B cell (primary cell): ENCODE data around the gene DMRT1. TPM values are rescaled to one million over a fixed set of nuclear protein-coding genes. Genes with fewer than 3 reads are reported as not detected.
A peak's percentile ranks its signal among the peaks of the same experiment; 100 is the strongest.

ENCODE experiments used
- ATAC-seq: fragments of 200-7000 bp; cut with Tn5 transposase; one replicate; pipeline ENCODE4 v1.10.0; 2021; ENCODE audit warnings: low read depth, mild to moderate bottlenecking, moderate number of reproducible peaks, moderate library complexity
- CTCF ChIA-PET: fragments of 350-600 bp; sonication (Branson Sonifier 250); formaldehyde crosslinking; loops from one replicate; lab custom pipeline; 2021; ENCODE audit warnings: antibody characterized with exemption, inconsistent platforms; lab: Charles Lee
- POLR2A ChIA-PET: fragments of 350-600 bp; sonication (Branson Sonifier 250); formaldehyde crosslinking; loops from one replicate; lab custom pipeline; 2021; ENCODE audit warnings: antibody characterized with exemption; lab: Charles Lee
- DNase-seq: peaks from one replicate; pipeline ENCODE4 v3.0.0; 2013
- H2AFZ ChIP-seq: 2 replicates; pipeline ENCODE4 v1.6.1; 2012; ENCODE audit warnings: mild to moderate bottlenecking, low read depth, low read length; ENCODE audit not compliant: insufficient read depth, poor library complexity, severe bottlenecking
- H3K27ac ChIP-seq, 2 donors: 1 replicate in 1 of 2; 2 replicates in 1 of 2; pipeline ENCODE4 v1.5.1; 2012 to 2013; ENCODE audit warnings: low read length in 2 of 2, mild to moderate bottlenecking in 2 of 2, moderate library complexity in 1 of 2
- H3K27me3 ChIP-seq, 4 experiments: fragments of 200-600 bp in 1 of 4; sonication (generic) in 1 of 4; replicated peaks in 1 of 4; 1 replicate in 2 of 4; 2 replicates in 2 of 4; pipeline versions ENCODE4 v1.6.1 to v1.7.0; 2013 to 2016; ENCODE audit warnings: low read length in 3 of 4, mild to moderate bottlenecking in 2 of 4, mixed read lengths in 1 of 4, moderate library complexity in 1 of 4; ENCODE audit not compliant: insufficient read depth in 4 of 4, control insufficient read depth in 3 of 4; ENCODE audit errors: control extremely low read depth in 1 of 4
- H3K36me3 ChIP-seq, 2 experiments: replicated peaks in 1 of 2; 1 replicate in 1 of 2; 2 replicates in 1 of 2; pipeline versions ENCODE4 v1.6.1 to v1.7.1; 2013; ENCODE audit warnings: low read length in 1 of 2; ENCODE audit not compliant: insufficient read depth in 2 of 2, control insufficient read depth in 1 of 2; ENCODE audit errors: control extremely low read depth in 1 of 2, extremely low read depth in 1 of 2
- H3K4me1 ChIP-seq, 2 donors: fragments of 200-600 bp in 1 of 2; sonication (generic) in 1 of 2; 1 replicate in 1 of 2; 2 replicates in 1 of 2; pipeline versions ENCODE4 v1.5.1 to v1.6.1; 2013 to 2017; ENCODE audit warnings: low read length in 2 of 2; ENCODE audit not compliant: control insufficient read depth in 2 of 2, insufficient read depth in 2 of 2
- H3K4me2 ChIP-seq: replicated peaks from 2 replicates; pipeline ENCODE3; 2012; ENCODE audit warnings: mild to moderate bottlenecking, low read depth, low read length; ENCODE audit not compliant: poor library complexity, severe bottlenecking
- H3K4me3 ChIP-seq, 5 experiments: fragments of 200-600 bp in 1 of 5; sonication (generic) in 1 of 5; 1 replicate in 3 of 5; 2 replicates in 2 of 5; pipeline versions ENCODE4 v1.5.1 to v1.7.0; 2011 to 2016; ENCODE audit warnings: low read length in 4 of 5, mild to moderate bottlenecking in 4 of 5, low read depth in 2 of 5, control low read depth in 1 of 5, moderate library complexity in 1 of 5; ENCODE audit not compliant: insufficient read depth in 1 of 5; ENCODE audit errors: control extremely low read depth in 1 of 5, extremely low read depth in 1 of 5
- H3K79me2 ChIP-seq: fragments of 200-600 bp; sonication (generic); one replicate; pipeline ENCODE4 v1.6.0; 2016; ENCODE audit warnings: low read length; ENCODE audit not compliant: control insufficient read depth, insufficient read depth
- H3K9ac ChIP-seq: fragments of 200-600 bp; sonication (generic); 2 replicates; pipeline ENCODE4 v1.6.1; 2017; ENCODE audit warnings: mild to moderate bottlenecking, low read length, moderate library complexity
- H3K9me3 ChIP-seq, 3 donors: one replicate each; pipeline versions ENCODE4 v1.6.1 to v1.7.1; 2013; ENCODE audit warnings: low read length in 2 of 3; ENCODE audit not compliant: control insufficient read depth in 2 of 3, insufficient read depth in 1 of 3; ENCODE audit errors: control extremely low read depth in 1 of 3
- H4K20me1 ChIP-seq: 2 replicates; pipeline ENCODE4 v1.6.0; 2012; ENCODE audit warnings: mild to moderate bottlenecking, low read length; ENCODE audit not compliant: insufficient read depth, control insufficient read depth, poor library complexity, severe bottlenecking
- H3K27ac Mint-ChIP-seq: one replicate; pipeline ENCODE4 v1.8.0; 2021; ENCODE audit warnings: mixed read lengths
- H3K27me3 Mint-ChIP-seq: one replicate; pipeline ENCODE4 v1.8.0; 2021; ENCODE audit warnings: mixed read lengths
- H3K4me1 Mint-ChIP-seq: one replicate; pipeline ENCODE4 v1.8.0; 2021; ENCODE audit warnings: mixed read lengths
- H3K4me3 Mint-ChIP-seq: one replicate; pipeline ENCODE4 v1.8.0; 2021; ENCODE audit warnings: mixed read lengths
- H3K9me3 Mint-ChIP-seq: one replicate; pipeline ENCODE4 v1.8.0; 2022; ENCODE audit warnings: mixed read lengths; ENCODE audit not compliant: insufficient read depth
- EZH2 ChIP-seq: IDR thresholded peaks from 2 replicates; pipeline ENCODE4 v1.6.1; 2012; ENCODE audit warnings: borderline replicate concordance, low read depth, mild to moderate bottlenecking, moderate library complexity, low read length; ENCODE audit not compliant: insufficient read depth, poor library complexity, severe bottlenecking
- WGBS: methylation state at CpG from one replicate; pipeline ENCODE4 v1.1.5; 2013; ENCODE audit warnings: missing lambda C conversion rate; ENCODE audit not compliant: insufficient coverage; 5-methylcytosine and 5-hydroxymethylcytosine counted together
- intact Hi-C: fragments of 100-400 bp; cut with micrococcal nuclease; formaldehyde crosslinking; loops from one replicate; pipeline ENCODE4 v1.10.0; 2022
- polyA plus RNA-seq: library from polyadenylated mRNA; depleted of rRNA; stranded (reverse); fragments of >200 nt; gene quantifications from 2 replicates; pipeline ENCODE4 v1.2.3, GENCODE V29; 2012
- total RNA-seq, 2 donors: library from RNA; stranded (reverse); fragments of 120-200 nt in 1 of 2; gene quantifications; 1 replicate in 1 of 2; 2 replicates in 1 of 2; pipeline versions ENCODE4 v1.2.3 to v1.2.4, GENCODE V29; 2013 to 2022
- TF ChIP-seq, protein P1 (sequence below): fragments of 200-600 bp; IDR thresholded peaks from one replicate; pipeline ENCODE4 v1.8.0; 2022; ENCODE audit warnings: antibody characterized with exemption, mild to moderate bottlenecking

DMRT1 gene
- total and polyA plus RNA-seq, 2 donors (not counting 1 experiment from before 2014, with no cell fraction given) = not detected

GRCh38 chr9:899440-900184 lies 58.1 kb downstream of the DMRT1 start:
- no peak overlapping the region for H3K4me3 ChIP-seq
- Mint-ChIP-seq H3K9me3 (no peaks in the 10 kb centered on the region), H3K27me3 (peaks cover 18% of the 10 kb centered on the region), H3K4me3 (no peak overlapping the region), H3K27ac (no peak overlapping the region), H3K4me1 (peaks cover 11% of the 10 kb centered on the region)
- H2AFZ ChIP-seq = no peak overlapping the region
- no peaks in the 10 kb centered on the region for H3K36me3 ChIP-seq
- TF ChIP-seq, protein P1, sequence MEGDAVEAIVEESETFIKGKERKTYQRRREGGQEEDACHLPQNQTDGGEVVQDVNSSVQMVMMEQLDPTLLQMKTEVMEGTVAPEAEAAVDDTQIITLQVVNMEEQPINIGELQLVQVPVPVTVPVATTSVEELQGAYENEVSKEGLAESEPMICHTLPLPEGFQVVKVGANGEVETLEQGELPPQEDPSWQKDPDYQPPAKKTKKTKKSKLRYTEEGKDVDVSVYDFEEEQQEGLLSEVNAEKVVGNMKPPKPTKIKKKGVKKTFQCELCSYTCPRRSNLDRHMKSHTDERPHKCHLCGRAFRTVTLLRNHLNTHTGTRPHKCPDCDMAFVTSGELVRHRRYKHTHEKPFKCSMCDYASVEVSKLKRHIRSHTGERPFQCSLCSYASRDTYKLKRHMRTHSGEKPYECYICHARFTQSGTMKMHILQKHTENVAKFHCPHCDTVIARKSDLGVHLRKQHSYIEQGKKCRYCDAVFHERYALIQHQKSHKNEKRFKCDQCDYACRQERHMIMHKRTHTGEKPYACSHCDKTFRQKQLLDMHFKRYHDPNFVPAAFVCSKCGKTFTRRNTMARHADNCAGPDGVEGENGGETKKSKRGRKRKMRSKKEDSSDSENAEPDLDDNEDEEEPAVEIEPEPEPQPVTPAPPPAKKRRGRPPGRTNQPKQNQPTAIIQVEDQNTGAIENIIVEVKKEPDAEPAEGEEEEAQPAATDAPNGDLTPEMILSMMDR = no peak
- no peak for TF ChIP-seq EZH2
- H3K27me3 ChIP-seq = peaks cover 0 to 2% (median 0%) of the 10 kb centered on the region in 4 experiments
- POLR2A ChIA-PET = no interaction called here
- no peaks in the 10 kb centered on the region for H4K20me1 ChIP-seq
- intact Hi-C loops = no loop called here
- H3K4me1 ChIP-seq = peaks cover 3 to 12% of the 10 kb centered on the region in 2 donors
- DNase-seq (peak; percentile 17), ATAC-seq (peak; percentile 17)
- H3K9ac ChIP-seq = no peak overlapping the region
- CTCF ChIA-PET = interaction anchor here (1.3 kb wide), 1 partner anchor 110 kb away, joined by 3 read pairs; no protein-coding TSS in a partner anchor
- no peaks in the 10 kb centered on the region for H3K79me2 ChIP-seq
- 43% methylated on average over 8 of the region's 12 CpGs for WGBS
- H3K9me3 ChIP-seq = no peaks in the 10 kb centered on the region
- H3K4me2 ChIP-seq = peak overlapping the region; percentile 4
- H3K27ac ChIP-seq = no peak overlapping the region

DNA sequence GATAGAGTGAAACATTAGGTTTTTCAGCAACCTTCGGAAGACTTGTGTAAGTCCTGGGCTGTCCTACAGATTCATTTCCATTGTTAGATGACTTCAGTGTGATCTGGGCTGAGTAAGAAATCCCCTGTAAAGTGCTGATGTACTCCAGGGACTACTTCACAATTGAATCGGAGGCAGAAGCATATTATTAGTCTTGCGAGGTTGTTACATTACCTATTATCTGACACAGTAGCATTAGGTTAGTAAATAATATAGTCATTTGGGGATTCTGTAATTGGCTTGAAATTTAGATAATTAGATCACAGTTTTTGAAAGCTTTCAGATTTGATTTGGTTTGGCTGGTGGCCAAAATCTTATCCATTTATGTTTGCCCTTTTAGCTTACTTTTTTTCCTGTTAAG lies 62.4 kb downstream of the DMRT1 start:
- no peak for ATAC-seq
- Mint-ChIP-seq H3K4me3 (no peak overlapping the region), H3K27ac (no peak overlapping the region), H3K27me3 (peaks cover 47% of the 10 kb centered on the region), H3K4me1 (peaks cover 11% of the 10 kb centered on the region), H3K9me3 (no peaks in the 10 kb centered on the region)
- ChIA-PET CTCF (no interaction called here), POLR2A (no interaction called here)
- Histone ChIP-seq H3K27me3 (peaks cover 0 to 13% (median 6%) of the 10 kb centered on the region in 4 experiments), H3K4me3 (no peak overlapping the region), H3K9ac (no peak overlapping the region), H3K4me1 (peaks cover 3 to 12% of the 10 kb centered on the region in 2 donors), H3K9me3 (no peaks in the 10 kb centered on the region), H3K4me2 (no peak overlapping the region), H4K20me1 (no peaks in the 10 kb centered on the region), H3K79me2 (no peaks in the 10 kb centered on the region), H3K27ac (no peak overlapping the region), H2AFZ (no peak overlapping the region), H3K36me3 (no peaks in the 10 kb centered on the region)
- 92% methylated on average over 1 of the region's 3 CpGs for WGBS
- no peak for TF ChIP-seq EZH2
- TF ChIP-seq, protein P1 = no peak
- intact Hi-C loops = no loop called here
- DNase-seq = no peak
